HG03039 (cell line): ENCODE results near the gene SYT15.

Source experiments
- ATAC-seq: cut with Tn5 transposase; IDR thresholded peaks from one replicate; pipeline ENCODE4 v1.9.1; 2021; ENCODE audit warnings: mild to moderate bottlenecking, moderate library complexity; ENCODE audit not compliant: unreplicated experiment

Gene SYT15

DNA sequence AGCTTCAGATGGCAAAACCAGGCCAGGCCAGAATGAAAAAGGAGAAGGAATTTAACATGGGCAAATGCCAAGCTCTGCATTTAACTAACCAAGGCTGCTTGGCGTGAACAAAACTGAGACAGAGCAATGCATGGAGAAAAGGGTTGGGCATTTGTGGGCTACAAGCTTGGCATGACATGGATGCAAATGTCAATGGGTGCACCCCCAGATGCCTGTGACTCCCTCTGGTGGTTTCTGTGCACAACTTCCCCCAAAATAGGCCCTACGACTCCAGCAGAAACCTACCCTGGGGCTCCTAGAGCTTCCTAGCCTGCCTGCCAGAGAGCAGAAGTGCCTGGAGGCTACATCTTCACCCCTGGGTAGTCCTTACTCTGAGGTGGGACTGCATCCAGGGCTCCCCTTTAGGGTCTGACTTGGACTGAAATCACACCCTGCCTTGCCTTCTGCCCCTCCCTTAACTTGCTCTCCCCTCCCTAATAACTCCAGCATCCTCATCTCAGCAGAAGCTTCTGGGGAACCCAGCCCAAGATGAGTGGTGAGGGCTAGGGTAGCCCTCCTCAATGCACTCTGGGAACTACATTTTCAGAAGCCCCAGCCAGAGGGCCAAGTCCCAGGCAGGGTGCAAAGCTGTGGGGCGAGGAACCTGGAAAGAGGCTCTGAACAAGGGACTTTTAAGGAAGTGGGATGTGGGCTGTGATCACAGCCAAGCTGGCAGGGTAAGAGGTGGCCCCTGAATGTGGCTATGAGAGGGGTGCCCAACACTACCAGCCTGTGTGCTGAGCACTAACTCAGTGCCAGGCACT, 33.7 kb upstream of the SYT15 start:
- no peak for ATAC-seq

DNA sequence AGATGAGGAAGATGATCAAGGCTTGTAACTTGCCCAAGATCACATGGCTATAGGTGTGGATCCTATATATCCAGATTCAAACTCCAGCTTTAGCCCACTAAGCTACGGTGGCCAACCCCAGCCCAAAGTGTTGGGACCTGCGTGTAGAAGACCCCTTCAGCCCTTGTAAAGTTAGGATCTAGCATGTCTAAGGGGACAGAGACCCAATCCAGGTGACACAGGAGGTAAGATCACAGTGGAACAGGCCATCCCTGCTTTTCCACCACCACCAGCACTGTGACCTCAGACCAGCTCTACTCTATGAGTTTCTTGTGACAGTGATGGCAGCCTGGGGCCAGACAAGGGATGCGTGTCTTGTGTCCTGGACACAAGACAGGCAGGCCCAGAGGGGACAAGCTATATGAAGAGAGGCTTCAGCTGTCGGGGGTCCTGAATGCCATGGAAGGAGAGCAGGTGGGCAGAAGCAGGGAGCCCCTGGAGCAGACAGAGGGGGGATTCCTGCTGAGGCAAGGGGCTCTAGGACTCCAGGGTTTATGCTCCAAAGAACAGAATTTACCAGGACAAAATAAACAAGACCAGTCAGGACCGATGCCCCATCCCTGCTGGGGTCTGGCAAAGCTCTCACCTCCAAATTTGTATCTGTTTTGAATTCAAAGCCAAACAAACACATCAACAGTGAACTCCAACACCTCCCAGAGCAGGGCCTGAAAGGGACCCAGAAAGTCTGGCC, 32.9 kb upstream of the SYT15 start:
- ATAC-seq: no peak

DNA sequence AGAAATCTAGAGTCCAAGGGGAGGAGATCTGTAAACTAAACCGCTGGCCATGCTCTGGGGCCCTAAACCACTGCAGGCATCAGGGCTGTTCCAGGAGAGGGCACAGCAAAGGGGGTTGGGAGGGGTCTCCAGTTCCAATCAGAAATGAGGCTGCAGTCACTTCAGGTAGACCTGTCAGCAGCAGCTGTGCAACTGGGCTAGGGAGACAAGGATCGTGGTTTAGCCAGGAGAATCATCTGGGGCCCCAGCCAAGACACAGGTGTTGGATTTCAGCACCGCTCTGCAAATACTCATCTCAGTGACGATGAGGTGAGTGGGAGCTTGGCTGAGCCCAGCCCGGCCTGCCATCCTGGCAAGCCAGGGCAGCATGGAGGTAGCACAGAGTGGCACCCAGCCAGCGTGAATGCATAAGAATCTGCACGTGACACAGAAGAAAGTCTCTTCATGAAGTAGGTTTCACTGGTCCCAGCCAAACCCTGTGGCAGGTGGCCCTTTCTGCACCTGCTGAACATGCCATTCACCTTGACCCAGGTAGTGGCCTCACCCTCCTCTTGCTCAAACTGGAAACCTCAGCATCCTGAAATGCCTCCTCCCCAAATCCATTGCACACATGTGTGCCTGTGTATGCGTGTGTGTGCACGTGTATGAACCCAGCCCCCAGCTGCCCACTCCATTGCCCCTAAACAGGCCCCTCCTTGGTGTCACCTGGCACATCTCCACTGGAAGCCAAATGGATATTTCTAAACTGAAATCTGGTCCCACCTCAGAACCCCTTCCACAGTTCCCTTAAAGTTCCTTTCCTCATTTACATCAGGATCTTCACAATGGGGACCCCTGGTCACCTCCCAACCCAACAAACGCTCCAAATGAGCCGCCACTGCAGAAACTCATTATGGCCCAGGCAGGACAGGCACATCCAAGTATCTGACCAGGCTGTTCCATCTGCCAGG, 32.1 kb upstream of the SYT15 start:
- no peak for ATAC-seq

DNA sequence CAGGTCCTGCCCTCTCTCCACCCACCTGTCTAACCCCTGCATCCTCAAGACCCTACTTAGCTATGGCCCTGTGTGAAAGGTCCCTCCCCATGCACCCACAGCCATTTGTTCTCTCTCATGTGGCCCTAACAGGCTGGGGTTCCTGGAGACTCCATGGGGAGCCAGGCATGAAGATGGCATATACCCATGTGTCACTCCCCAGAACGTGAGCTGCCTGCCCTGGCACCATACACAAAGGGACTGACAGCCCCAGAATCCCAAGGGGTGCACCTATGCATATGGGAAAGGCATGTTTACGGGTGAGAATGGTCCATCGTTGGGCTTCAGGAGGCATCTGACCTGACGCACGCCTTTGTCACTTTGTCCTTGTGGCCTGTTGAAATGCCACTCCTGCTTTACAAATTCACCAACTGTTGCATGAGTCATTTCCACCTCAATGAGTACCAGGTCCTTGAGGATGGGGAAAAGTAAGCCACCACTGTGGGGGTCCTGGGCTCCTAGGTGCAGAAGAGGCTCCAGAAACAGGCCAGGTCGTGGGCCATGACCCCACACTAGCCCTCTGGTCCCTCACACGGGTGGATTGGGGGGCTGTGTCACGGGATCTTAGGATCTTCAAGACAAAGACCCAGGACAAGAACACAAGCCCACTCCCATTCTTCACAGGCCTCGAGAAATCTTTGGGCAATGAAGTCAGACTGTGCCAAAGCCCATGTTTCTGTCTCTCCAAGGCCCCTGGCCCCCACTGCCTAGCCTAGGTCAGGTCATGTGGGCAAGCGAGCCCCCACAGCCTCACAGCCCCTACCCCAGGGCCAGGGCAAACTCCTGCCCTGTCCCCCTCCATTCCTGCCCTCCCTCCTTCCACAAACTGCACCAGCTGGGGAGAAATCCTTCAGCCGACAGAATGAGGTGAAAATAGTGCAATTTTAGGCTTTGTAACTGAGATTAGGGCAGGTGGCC, 31.1 kb upstream of the SYT15 start:
- ATAC-seq: no peak

DNA sequence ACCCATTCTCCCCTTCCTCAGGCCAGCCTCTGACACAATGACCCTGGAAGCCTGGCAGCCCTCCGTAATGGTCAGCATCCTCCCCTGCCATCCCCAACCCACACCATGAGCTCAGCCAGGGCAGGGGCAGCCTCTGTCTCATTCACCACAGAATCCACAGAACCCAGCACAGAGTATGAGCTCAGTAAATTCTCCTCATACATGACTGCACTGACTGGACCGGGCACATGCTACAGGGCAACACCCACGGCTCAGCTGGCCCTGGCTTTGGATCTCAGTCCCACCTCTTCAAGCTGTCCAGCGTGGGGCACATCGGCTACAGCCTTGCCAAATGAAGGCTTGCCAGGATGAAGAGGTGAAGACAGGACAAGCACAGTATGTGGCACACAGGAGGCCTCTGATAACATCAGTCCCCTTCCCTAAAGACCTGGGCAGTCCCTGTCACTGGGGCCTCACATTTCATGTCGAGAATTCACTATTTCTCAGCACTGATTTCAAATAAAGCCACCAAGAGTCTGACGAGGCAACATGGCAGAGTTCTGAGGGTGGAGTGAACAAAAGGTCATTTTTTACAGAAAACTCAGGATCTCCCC, 30.3 kb upstream of the SYT15 start:
- ATAC-seq: no peak

DNA sequence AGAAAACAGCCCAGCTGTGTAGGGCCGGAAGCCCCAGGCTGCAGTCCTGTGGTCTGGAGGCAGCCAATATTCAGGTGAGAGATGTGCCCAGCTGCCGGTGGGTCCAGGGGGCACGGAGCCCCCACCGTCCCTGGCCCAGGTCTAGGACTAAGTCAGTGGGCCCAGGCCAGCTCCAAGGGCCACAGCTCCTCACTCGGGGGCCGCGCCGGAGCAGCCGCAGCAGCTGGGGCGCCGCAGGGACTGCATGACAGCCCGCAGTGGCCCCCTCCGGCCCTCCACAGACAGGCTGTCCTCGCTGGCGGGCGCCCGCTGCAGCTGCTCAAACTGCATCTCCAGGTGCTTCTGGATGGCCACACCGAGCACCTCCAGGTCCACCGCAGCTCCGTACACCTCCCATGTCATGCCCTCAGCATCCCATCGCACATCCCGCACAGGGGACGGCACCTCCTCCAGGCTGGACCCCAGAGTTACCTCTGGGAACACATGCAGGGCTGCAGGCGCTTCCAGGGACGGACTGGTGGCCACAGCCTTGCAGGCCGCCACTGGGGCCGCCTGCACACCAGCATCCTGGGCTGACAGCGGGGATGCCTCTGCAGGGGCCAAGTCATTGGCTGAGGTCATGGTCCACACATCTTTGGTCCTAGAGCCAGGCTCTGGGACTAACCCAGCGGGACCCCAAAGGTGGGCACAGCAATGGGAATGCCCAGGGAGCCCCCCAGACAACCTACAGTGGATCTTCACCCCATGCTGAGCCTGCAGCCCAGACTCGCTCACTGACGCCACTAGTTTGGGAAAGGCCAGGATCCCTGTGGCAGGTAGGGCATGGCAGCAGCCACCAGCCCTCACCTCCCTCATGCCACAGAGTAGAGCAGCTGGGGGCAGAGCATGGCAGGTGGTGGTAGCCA, 29.5 kb upstream of the SYT15 start:
- no peak for ATAC-seq

DNA sequence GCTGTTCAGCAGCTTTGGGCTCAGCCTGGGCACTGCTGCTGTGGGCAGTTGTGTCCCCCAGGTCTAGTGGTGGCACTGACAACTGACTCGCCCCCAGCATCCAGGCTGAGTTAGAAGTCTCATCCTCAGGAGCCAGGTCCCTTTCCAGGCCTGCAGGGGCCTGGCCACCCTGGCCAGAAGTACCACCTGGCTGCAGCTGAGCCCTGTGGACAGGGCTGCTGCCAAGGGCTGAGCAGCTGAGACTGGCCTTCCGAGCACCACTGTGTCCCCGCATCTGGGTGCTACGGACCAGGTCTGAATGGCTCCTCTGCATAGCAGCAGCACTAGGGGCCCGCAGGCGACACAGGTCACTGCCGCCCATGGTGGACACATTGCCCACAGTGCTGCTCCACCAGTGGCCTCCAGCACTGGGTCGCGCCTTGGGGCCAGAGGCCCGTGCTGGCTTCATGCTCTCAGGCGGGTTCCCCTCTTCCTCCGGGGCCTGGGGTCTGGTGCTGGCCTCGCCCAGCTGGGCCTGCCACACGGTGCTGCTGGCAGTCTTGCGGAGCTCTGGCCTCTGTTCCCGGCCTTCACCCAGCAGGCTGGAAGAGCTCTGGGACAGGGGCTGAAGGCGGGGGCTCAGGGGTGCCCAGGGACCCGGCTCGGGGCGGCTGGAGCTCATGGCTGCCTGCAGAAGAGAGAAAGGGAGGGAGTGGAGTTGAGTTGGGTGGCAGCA, 28.7 kb upstream of the SYT15 start:
- no peak for ATAC-seq

DNA sequence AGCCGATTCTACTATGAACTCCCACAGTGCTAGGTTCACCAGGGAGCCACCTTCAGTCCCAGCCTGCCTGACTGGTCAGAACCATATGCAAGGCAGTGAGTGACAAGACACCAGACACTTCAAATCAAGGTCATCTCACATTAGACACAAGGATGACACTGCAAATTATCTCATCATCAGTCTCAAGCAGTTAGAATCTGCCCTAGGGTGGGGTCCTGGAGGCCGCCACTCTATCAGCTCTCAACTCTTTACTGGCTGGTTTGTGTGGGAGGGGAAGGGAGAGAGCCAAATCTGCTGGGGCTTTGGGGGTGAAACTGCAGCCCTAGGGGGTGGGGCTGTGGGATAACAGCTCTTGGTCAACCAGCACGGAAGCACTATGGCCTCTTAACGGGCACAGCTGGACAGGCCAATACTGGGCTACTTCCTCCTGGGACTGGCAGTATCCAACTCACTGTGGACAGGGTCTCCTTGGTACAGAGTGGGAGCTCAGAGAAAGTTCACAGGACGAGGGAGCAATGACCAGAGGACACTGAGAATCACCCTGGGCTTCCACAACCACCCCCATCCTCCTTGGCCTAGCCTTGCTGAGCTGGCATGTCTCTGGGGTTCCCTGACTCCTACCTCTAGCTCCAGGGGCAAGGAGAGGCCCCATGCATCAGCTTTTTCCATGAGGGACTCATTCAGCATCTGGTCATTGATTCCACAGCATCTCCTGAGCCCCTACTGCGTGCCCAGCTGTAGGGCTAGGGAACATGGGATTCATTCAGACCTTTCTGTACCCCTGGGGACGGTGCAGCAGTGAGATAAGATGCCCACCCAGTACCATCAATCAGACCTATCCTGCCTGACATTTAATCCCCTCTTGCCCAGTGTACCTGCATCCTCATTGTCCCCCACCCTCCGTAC, 27.9 kb upstream of the SYT15 start:
- no peak for ATAC-seq

DNA sequence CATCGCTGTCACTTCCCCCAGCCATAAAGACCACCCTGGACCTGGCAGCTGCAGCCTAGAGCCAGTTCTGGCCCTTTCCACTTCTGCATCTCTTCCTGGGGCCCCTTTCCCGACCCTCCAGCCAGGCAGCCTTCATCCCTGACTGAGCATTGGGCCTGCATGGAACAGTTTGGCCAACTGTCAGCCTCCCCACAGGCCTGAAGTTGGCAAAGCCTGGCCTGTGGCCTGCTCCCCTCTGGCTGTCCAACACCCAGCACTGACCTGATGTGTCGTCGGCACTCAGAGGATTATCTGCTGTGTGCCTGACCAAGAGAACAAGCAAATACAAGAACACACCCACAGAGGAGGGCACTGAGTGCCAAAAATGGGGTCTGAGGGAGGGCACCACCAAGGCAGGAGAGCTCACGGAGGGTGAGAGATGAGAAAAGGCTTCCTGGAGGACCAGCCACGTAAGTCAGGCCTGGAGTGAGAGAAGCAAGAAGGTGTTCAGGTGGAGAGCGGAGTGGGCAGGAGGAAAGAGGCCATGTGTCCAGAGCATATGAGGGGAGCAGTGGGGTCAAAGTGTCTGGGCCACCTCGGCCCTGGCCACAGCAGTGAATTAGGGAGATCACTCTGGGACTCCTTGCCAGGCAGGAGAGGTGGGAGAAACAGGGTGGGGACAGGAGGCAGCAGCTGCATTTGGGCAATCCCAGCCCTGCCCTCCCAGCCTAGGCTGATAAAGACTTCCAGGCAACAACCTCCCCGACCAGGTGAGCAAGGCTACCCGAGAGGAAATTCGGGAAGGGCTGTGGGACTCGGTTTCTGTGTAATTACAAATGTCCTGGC, 27.0 kb upstream of the SYT15 start:
- ATAC-seq: no peak

DNA sequence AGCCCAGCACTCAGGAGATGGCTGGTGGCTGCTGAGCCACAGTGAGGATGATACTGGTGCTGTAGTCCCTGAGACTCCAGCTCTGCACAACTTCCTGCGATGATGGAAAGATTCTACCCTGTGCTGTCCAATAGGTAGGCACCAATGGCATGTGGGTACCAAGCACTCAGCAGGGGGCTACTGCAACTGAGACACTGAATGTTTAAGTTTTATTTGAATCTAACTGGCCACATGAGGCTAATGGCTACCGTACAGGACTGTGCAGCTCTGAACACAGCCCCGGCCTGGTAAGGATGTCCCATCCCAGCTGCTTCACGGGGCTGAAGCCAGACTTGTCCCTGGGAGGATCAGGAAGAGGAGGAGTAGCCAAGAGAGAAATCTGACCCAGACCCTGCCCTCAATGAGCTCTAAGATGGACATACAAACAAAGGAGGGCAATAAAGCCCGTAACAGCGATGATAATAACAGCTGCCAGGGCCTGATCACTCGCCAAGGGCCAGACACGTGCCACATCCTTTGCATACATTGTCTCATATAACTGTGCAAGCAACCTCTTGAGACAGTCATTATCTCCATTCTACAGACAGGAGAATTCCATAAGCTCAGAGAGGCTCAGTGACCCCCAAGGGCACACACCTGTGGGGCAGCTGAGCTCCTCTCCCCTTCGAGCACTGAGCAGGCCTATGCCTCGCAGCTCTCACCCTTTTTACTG, 26.2 kb upstream of the SYT15 start:
- ATAC-seq: no peak

DNA sequence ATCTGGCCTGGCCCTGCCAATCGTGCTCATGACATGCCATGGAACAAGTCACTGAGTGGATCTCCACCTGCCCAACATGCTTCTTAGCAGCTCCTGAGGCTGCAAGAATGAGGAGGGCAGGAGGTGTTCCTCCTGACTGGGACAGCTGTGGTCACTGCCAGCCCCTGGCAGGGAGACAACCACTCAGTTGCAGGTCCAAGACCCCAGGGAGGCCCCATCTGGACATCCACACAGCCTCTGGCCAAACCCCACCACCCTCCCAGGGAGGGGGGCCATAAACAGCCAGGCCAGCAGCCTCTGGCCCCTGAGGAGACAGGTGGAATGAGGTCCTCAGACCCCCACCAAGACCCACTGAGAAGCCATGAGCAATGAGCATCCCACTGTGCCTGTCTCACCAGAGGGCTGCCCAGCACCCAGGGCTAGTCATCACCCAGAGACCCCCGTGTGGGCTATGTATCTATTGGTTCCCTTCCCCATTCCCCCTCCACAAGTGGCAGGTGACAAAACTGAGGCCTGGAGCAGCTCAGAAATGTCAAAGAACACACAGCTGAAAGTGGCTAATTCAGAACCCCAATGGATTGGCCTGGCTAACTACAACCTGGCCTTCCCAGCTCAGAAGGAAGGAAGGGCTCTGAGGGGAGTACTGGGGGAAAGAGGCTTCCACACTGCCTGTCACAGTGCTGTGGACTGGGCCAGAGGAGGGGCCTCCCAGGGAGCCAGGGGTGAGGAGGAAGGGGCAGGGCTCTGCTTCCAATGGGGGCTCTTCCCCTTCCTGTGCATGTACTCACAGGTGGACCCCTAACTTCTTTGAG, 25.5 kb upstream of the SYT15 start:
- ATAC-seq: no peak

DNA sequence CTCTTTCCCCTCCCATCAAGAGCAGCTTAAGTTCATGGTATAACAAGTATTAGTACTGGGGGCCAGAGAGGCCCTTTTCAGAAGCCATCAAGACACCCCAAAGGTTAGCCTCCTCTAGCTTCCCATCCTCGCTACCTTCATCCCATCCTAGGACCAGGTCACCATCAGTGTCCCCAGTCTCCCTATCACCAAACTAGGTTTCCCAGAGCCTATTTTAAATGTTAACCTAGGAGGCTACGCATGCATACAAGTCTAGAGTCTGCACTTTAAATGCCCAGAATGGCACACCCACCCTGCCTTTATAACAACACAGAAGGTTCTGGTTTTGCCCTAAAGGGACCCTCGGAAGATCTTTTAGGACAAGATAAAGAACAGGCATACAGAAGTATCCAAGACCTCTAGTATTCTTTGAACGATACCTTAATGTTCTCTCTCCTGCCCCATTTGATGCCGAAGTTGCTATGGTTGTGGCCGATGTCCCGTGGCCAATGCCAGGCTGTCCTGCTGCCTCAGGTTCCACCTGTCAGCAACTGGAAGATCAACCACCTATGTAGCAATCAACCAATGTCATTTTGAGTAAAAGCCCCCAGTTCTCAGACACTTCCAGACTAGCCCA, 24.7 kb upstream of the SYT15 start:
- no peak for ATAC-seq

DNA sequence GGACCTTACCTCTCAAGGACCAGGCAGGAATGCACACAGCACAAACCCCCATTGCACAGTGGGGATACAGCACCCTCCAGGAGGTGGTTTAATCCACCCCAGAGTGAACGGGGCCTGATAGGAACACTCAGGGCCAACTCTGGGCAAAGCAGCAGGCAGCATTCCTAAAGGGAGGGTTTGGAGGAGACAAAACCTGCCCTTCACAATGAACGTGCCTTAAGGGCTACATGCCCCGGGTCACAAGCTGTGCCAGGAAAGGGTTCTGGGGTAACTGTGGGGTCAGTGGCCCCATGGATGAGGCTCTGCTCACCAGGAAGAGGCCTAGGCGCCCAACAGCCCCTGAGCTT, 23.6 kb upstream of the SYT15 start:
- ATAC-seq: no peak

DNA sequence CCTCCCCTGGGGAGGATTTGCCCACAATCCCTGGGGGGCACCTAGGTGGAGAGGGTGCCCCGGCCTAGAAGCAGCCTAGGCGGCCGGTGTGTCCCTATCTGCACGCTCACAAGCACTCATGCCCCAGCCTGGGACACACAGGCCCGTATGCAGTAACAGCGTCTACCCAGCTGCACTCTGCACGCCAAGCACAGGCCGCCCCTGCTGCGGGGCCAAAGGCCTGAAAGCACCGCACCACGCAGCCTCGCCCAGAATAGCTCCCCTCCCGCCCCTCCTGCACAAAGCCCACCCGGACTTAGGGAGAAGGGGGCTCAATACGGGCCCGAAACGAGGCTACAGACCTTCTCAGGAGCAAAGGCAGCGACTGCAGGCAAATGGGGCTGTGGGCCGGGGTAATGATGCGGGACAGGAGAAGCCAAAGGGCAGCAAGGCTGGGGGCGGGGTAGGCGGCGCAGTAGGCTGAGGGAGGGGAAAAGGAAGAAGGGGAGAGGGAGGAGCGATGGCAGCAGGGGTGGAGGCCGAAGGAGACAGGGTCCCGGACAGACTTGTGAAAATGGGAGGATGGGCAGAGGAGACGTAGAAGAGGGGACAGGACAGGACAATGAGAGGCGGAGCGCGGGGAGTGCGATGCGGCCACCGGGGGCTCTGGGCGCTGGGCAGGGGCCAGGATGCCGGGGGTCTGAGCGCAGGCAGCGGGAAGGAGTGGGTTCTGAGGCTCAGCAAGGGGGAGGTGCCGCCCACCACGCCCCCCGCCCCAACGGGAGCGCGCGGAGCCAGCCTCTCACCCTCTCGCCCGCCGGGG, 23.0 kb upstream of the SYT15 start:
- ATAC-seq: no peak
